Smooth muscle cell (in vitro differentiated cells): Measurements from ENCODE around the gene MUC5AC. TPM values are rescaled to one million over a fixed set of nuclear protein-coding genes. Genes with fewer than 3 reads are reported as not detected.
"Not testable (repeated sequence)": the region's sequence is repeated elsewhere in the genome, so short reads cannot be mapped to it uniquely, and the experiment has no call there.

ENCODE experiments used
- DNase-seq: peaks from one replicate; lab custom pipeline; 2025; ENCODE audit not compliant: unreplicated experiment; lab: John Stamatoyannopoulos, UW
- H2AFZ ChIP-seq: fragments of 200-600 bp; sonication (generic); 2 replicates; pipeline ENCODE4 v1.6.0; 2016; ENCODE audit warnings: antibody characterized with exemption, low read depth, mild to moderate bottlenecking
- H3F3A ChIP-seq: fragments of 200-600 bp; sonication (generic); 2 replicates; pipeline ENCODE4 v1.6.0; 2017; ENCODE audit warnings: antibody characterized with exemption, low read depth
- H3K27ac ChIP-seq: fragments of 200-600 bp; sonication (generic); 2 replicates; pipeline ENCODE4 v1.5.1; 2016; ENCODE audit warnings: low read depth, mild to moderate bottlenecking
- H3K27me3 ChIP-seq: fragments of 200-600 bp; sonication (generic); 2 replicates; pipeline ENCODE4 v1.6.1; 2016; ENCODE audit warnings: low read depth, mild to moderate bottlenecking
- H3K36me3 ChIP-seq: fragments of 200-600 bp; sonication (generic); 2 replicates; pipeline ENCODE4 v1.5.1; 2016; ENCODE audit warnings: low read depth
- H3K4me1 ChIP-seq: fragments of 200-600 bp; sonication (generic); 2 replicates; pipeline ENCODE4 v1.5.1; 2016; ENCODE audit warnings: low read depth
- H3K4me2 ChIP-seq: fragments of 200-600 bp; sonication (generic); 2 replicates; pipeline ENCODE4 v1.6.0; 2016; ENCODE audit warnings: mild to moderate bottlenecking
- H3K4me3 ChIP-seq: fragments of 200-600 bp; sonication (generic); 2 replicates; pipeline ENCODE4 v1.5.1; 2016; ENCODE audit warnings: mild to moderate bottlenecking
- H3K79me2 ChIP-seq: fragments of 200-600 bp; sonication (generic); 2 replicates; pipeline ENCODE4 v1.6.0; 2016; ENCODE audit warnings: low read depth, mild to moderate bottlenecking
- H3K9ac ChIP-seq: fragments of 200-600 bp; sonication (generic); 2 replicates; pipeline ENCODE4 v1.6.0; 2016; ENCODE audit warnings: low read depth
- H3K9me3 ChIP-seq: fragments of 200-600 bp; sonication (generic); replicated peaks from 2 replicates; pipeline ENCODE4 v1.5.1; 2016; ENCODE audit warnings: low read depth
- H4K20me1 ChIP-seq: fragments of 200-600 bp; sonication (generic); 2 replicates; pipeline ENCODE4 v1.6.0; 2016; ENCODE audit warnings: low read depth
- WGBS: methylation state at CpG from one replicate; pipeline ENCODE4 v1.1.7; 2016; ENCODE audit warnings: low lambda C conversion rate; 5-methylcytosine and 5-hydroxymethylcytosine counted together
- polyA plus RNA-seq: library from polyadenylated mRNA; unstranded; fragments of >200 nt; fragmentation: Nextera tagmentation; extraction: Ambion mirVana; gene quantifications from 2 replicates; pipeline ENCODE4 v1.2.1, GENCODE V29; 2016
- total RNA-seq: library from RNA; depleted of rRNA; stranded (reverse); fragments of >200 nt; gene quantifications from 2 replicates; pipeline ENCODE4 v1.2.3, GENCODE V29; 2014
- TF ChIP-seq, protein P1 (sequence below): fragments of 200-600 bp; sonication (generic); IDR thresholded peaks from 2 replicates; pipeline ENCODE4 v1.5.1; 2017; ENCODE audit warnings: borderline replicate concordance, mild to moderate bottlenecking, antibody characterized with exemption; ENCODE audit not compliant: insufficient read depth, poor library complexity, severe bottlenecking

The MUC5AC gene
- total and polyA plus RNA-seq, 2 experiments from 2014 or later, result not detected

GRCh38 chr11:1155274-1155693 is 2.5 kb upstream of the MUC5AC start:
- TF ChIP-seq, protein P1, sequence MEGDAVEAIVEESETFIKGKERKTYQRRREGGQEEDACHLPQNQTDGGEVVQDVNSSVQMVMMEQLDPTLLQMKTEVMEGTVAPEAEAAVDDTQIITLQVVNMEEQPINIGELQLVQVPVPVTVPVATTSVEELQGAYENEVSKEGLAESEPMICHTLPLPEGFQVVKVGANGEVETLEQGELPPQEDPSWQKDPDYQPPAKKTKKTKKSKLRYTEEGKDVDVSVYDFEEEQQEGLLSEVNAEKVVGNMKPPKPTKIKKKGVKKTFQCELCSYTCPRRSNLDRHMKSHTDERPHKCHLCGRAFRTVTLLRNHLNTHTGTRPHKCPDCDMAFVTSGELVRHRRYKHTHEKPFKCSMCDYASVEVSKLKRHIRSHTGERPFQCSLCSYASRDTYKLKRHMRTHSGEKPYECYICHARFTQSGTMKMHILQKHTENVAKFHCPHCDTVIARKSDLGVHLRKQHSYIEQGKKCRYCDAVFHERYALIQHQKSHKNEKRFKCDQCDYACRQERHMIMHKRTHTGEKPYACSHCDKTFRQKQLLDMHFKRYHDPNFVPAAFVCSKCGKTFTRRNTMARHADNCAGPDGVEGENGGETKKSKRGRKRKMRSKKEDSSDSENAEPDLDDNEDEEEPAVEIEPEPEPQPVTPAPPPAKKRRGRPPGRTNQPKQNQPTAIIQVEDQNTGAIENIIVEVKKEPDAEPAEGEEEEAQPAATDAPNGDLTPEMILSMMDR, result no peak
- Histone ChIP-seq H3K4me3 (no peak overlapping the region), H2AFZ (no peak overlapping the region), H3K9ac (no peak overlapping the region), H3F3A (no peaks in the 10 kb centered on the region), H3K79me2 (no peaks in the 10 kb centered on the region), H3K9me3 (no peaks in the 10 kb centered on the region), H3K27me3 (no peaks in the 10 kb centered on the region), H3K4me1 (no peaks in the 10 kb centered on the region), H4K20me1 (no peaks in the 10 kb centered on the region), H3K4me2 (no peak overlapping the region), H3K36me3 (no peaks in the 10 kb centered on the region), H3K27ac (no peak overlapping the region)
- DNase-seq, result no peak

DNA sequence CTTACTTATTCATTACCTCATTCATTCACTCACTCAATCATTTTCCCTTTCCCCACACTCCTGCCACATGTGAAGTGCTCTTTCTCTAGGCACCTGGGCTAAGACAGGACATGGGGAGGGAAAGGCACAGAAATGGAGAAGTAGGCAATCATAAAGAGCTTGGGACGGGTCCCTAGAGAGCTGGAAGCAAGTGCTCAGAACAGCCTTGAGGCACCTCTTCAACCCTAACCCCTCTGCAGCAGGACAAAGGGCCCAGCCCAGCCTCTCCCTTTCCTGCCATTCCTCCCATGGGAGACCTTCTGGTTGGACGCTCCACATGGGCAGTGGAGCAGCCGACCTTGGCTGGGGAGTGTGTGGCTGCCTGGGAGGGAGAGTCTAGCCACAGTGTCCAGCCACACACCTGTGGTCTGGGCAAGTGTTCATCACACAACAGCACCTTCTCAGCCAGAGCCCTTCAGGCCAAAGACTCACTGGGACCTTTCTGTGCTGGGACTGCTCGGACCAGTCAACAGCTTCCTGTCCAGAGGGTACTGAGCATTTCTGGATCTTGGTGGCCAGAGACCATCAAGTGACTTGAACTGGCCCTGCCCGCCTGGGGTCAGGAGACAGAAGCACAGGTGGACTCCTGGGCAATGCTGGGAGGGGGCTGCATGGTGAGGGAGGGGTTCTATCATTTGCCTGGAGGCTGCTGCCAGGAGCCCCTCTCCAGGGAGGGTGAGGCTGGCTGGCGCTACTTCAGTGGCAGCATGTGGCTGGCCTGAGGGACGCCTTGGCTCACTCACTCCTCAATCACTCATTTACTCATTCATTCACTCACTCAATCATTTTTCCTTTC is 1.0 kb upstream of the MUC5AC start:
- Histone ChIP-seq H3K4me2 (no peak overlapping the region), H3K9me3 (no peaks in the 10 kb centered on the region), H3K27me3 (no peaks in the 10 kb centered on the region), H3K4me1 (no peaks in the 10 kb centered on the region), H2AFZ (no peak overlapping the region), H3K9ac (no peak overlapping the region), H3F3A (no peaks in the 10 kb centered on the region), H4K20me1 (no peaks in the 10 kb centered on the region), H3K27ac (no peak overlapping the region), H3K79me2 (no peaks in the 10 kb centered on the region), H3K36me3 (no peaks in the 10 kb centered on the region), H3K4me3 (no peak overlapping the region)
- 87% methylated on average over 7 of the region's 7 CpGs for WGBS
- DNase-seq, result no peak
- TF ChIP-seq, protein P1, result no peak

DNA sequence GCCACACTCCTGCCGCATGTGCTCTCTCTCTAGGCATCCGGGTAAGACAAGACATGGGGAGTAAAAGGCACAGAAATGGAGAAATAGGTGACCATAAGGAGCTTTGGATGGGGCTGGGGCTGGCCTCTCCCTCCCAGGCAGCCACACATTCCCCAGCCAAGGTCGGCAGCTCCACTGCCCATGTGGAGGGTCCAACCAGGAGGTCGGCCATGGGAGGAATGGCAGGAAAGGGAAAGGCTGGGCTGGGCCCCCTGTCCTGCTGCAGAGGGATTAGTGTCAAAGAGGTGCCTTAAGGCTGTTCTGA is 460 bp upstream of the MUC5AC start:
- Histone ChIP-seq H3F3A (no peaks in the 10 kb centered on the region), H3K36me3 (no peaks in the 10 kb centered on the region), H3K9me3 (no peaks in the 10 kb centered on the region), H4K20me1 (no peaks in the 10 kb centered on the region), H3K4me1 (no peaks in the 10 kb centered on the region), H3K27me3 (no peaks in the 10 kb centered on the region), H3K4me2 (no peak overlapping the region), H3K9ac (no peak overlapping the region), H2AFZ (no peak overlapping the region), H3K79me2 (no peaks in the 10 kb centered on the region), H3K27ac (no peak overlapping the region), H3K4me3 (no peak overlapping the region)
- 85% methylated on average over 4 of the region's 4 CpGs for WGBS
- DNase-seq, result no peak
- TF ChIP-seq, protein P1, result no peak

- no peaks in the 10 kb centered on the region for H3K27me3 ChIP-seq
- H3F3A ChIP-seq, result no peaks in the 10 kb centered on the region
- WGBS, result 89% methylated on average over 22 of the region's 32 CpGs
- H3K36me3 ChIP-seq, result no peaks in the 10 kb centered on the region
- H3K4me3 ChIP-seq, result no peak overlapping the region
- H3K9ac ChIP-seq, result no peak overlapping the region
- TF ChIP-seq, protein P1, result no peak
- no peaks in the 10 kb centered on the region for H3K4me1 ChIP-seq
- no peak overlapping the region for H3K27ac ChIP-seq
- no peaks in the 10 kb centered on the region for H4K20me1 ChIP-seq
- H3K9me3 ChIP-seq, result no peaks in the 10 kb centered on the region
- no peaks in the 10 kb centered on the region for H3K79me2 ChIP-seq
- H3K4me2 ChIP-seq, result no peak overlapping the region
- no peak for DNase-seq
- no peak overlapping the region for H2AFZ ChIP-seq
Observed at GRCh38 chr11:1158681-1159487, 1.1 kb downstream of the MUC5AC start.

DNA sequence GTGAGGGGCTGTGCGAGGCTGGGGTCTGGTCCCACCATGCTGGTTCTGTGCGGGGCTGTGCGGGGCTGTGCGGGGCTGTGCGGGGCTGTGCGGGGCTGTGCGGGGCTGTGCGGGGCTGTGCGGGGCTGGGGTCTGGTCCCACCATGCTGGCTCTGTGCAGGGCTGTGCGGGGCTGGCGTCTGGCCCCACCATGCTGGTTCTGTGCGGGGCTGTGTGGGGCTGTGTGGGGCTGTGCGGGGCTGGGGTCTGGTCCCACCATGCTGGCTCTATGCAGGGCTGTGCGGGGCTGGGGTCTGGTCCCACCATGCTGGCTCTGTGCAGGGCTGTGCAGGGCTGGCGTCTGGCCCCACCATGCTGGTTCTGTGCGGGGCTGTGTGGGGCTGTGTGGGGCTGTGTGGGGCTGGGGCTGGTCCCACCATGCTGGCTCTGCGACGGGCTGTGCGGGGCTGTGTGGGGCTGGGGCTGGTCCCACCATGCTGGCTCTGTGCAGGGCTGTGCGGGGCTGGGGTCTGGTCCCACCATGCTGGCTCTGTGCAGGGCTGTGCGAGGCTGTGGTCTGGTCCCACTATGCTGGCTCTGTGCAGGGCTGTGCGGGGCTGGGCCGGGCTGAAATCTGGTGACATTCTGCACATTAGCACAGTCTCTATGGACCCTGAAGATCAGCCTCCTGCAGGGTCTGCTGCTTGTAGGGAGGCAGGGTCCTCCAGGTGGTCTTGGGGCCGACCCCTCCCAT is 1.9 kb downstream of the MUC5AC start:
- not testable (repeated sequence) for H3K4me2 ChIP-seq, H3K27me3 ChIP-seq, H3K9me3 ChIP-seq, H3K27ac ChIP-seq, H3K79me2 ChIP-seq, H2AFZ ChIP-seq, DNase-seq, H3K4me3 ChIP-seq, H4K20me1 ChIP-seq, H3K9ac ChIP-seq, H3F3A ChIP-seq, H3K4me1 ChIP-seq, H3K36me3 ChIP-seq
- 74% methylated on average over 4 of the region's 24 CpGs for WGBS
